WERI-Rb-1 (cell line): ENCODE data around the gene CERS1.
A peak's percentile ranks its signal among the peaks of the same experiment; 100 is the strongest.

Experiments
- DNase-seq: peaks from one replicate; pipeline ENCODE4 v3.0.0-alpha.2; 2020
- H3K27ac ChIP-seq: fragments of 250-450 bp; sonication (Bioruptor Pico); 2 replicates; pipeline ENCODE4 v1.5.1; 2020; ENCODE audit warnings: mild to moderate bottlenecking, moderate library complexity
- H3K27me3 ChIP-seq: fragments of 250-450 bp; sonication (Bioruptor Pico); 2 replicates; pipeline ENCODE4 v1.5.1; 2021; ENCODE audit warnings: mild to moderate bottlenecking, low read depth, moderate library complexity; ENCODE audit not compliant: insufficient read depth, severe bottlenecking
- H3K36me3 ChIP-seq: fragments of 250-450 bp; sonication (Bioruptor Pico); 2 replicates; pipeline ENCODE4 v1.5.1; 2020; ENCODE audit warnings: mild to moderate bottlenecking, moderate library complexity
- H3K4me3 ChIP-seq: 2 replicates; pipeline ENCODE4 v1.5.1; 2011; ENCODE audit warnings: low read depth, mild to moderate bottlenecking, control low read depth, low read length
- H3K9me3 ChIP-seq: fragments of 250-450 bp; sonication (Bioruptor Pico); 2 replicates; pipeline ENCODE4 v1.5.1; 2021; ENCODE audit warnings: mild to moderate bottlenecking, moderate library complexity; ENCODE audit not compliant: severe bottlenecking
- TF ChIP-seq, protein P1 (sequence below): IDR thresholded peaks from 2 replicates; pipeline ENCODE4 v1.5.1; 2011; ENCODE audit warnings: low read depth, mild to moderate bottlenecking, control low read depth, inconsistent platforms, low read length

The CERS1 gene

DNA sequence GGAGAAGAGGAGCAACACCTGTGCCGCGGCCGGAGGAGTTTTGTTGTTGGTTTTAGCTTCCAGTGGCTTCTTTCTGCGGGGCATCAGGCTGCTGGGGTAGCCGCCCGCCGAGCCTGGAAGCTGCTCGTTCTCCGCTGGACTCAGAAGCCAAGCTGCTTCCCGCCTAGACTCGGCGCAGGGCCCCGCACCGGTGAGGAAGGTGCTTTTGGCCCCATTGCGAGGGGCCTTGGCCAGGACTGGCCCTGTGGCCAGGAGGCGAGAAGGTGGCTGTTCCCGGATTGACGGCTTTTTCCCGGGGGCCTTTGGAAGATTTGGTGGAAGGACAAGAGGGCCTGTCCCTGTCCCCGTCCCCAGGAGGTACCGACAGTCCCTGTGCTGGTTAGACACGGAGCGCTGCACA, 28.8 kb downstream of the CERS1 start:
- Histone ChIP-seq H3K27me3 (no peaks in the 10 kb centered on the region), H3K9me3 (no peaks in the 10 kb centered on the region), H3K4me3 (no peak overlapping the region), H3K27ac (peak overlapping the region; percentile 22; the same call in 1 of the 2 replicates), H3K36me3 (peaks cover 54% of the 10 kb centered on the region)
- no peak for DNase-seq
- TF ChIP-seq, protein P1, sequence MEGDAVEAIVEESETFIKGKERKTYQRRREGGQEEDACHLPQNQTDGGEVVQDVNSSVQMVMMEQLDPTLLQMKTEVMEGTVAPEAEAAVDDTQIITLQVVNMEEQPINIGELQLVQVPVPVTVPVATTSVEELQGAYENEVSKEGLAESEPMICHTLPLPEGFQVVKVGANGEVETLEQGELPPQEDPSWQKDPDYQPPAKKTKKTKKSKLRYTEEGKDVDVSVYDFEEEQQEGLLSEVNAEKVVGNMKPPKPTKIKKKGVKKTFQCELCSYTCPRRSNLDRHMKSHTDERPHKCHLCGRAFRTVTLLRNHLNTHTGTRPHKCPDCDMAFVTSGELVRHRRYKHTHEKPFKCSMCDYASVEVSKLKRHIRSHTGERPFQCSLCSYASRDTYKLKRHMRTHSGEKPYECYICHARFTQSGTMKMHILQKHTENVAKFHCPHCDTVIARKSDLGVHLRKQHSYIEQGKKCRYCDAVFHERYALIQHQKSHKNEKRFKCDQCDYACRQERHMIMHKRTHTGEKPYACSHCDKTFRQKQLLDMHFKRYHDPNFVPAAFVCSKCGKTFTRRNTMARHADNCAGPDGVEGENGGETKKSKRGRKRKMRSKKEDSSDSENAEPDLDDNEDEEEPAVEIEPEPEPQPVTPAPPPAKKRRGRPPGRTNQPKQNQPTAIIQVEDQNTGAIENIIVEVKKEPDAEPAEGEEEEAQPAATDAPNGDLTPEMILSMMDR, result no peak

DNA sequence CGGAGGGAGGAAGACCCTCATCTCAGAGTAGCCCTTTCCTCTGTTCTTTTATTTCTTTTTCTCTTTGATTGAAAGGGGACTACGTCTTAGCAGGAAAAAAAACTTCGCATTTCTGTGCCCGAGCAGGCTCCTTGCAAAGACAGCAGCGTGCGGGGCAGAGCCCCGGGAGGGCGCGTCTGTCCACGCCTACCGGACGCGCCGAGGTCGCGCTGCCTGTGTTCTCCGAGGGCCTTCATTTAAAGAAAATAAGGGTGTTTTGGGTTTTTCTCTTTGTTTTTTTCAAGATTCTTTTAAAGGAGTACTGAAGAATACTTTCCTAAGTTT, 29.2 kb downstream of the CERS1 start:
- Histone ChIP-seq H3K9me3 (no peaks in the 10 kb centered on the region), H3K27ac (peak overlapping the region; percentile 22), H3K4me3 (no peak overlapping the region), H3K36me3 (peaks cover 59% of the 10 kb centered on the region), H3K27me3 (no peaks in the 10 kb centered on the region)
- TF ChIP-seq, protein P1, result no peak
- DNase-seq, result no peak

DNA sequence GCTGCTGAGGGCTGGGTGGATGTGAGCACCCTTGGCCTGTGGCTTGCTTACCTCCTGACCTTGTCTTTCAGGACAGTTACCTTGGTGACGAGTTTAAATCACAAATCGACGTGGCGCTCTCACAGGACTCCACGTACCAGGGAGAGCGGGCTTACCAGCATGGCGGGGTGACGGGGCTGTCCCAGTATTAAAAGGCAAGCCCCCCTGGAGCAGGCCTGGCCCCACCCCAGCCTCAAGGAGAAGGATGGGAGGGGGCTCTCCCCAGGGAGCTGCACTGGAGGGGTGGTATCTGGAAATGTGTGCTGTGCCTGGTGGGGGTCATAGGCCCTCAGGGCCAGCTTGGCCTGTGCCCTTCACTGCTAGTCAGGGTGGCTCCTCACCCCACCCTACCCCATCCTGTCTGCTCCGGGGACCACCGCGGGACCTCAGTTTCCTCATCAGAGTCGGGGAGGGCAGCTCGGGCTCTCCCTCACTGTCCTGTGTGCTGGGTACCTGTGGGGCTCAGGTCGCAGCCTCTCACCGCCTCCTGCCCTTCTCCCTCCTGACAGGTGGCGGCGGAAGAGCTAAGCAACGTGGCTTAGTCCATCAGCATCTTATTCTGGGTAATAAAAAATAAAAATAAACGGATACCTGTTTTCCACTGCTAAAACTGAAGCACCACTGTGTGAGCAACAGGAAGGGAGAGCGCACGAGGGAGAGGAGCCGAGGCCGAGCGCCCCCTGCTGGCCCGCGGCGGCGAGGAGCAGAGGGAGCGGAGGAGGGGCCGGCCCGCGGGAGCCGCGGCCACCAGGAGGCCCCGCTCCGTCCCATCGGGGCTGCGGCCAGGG, 29.8 kb downstream of the CERS1 start:
- TF ChIP-seq, protein P1, result peak; percentile 96
- Histone ChIP-seq H3K4me3 (no peak overlapping the region), H3K36me3 (peaks cover 64% of the 10 kb centered on the region), H3K27me3 (no peaks in the 10 kb centered on the region), H3K9me3 (no peaks in the 10 kb centered on the region), H3K27ac (peak overlapping the region; percentile 22; the same call in 1 of the 2 replicates)
- DNase-seq, result peak; percentile 58

DNA sequence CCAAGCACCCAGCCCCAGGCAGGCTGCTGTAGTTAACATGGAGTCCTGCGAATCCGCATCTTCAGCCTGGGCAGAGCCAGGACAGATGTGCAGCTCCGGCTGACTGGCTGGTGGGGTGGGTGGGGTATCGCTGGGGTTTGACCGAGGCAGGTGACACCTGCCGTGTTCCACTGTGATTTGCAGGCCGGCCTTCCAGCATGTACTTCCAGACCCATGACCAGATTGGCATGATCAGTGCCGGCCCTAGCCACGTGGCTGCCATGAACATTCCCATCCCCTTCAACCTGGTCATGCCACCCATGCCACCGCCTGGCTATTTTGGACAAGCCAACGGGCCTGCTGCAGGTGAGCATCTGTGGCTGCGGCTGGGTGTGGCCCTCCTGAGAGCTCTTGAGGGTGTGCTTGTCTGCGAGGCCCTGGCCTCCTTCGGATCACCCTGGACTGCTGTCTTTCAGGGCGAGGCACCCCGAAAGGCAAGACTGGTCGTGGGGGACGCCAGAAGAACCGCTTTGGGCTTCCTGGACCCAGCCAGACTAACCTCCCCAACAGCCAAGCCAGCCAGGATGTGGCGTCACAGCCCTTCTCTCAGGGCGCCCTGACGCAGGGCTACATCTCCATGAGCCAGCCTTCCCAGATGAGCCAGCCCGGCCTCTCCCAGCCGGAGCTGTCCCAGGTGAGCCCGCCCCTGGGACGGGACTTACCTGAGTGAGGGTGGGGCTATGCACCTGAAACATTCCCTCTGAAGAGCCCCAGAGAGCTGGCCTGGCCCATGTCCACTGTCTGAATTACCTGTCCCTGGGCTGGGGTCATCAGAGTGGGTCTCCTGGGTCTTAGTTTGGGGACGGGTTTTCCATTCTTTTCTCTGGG, 30.6 kb downstream of the CERS1 start:
- Histone ChIP-seq H3K36me3 (peaks cover 73% of the 10 kb centered on the region), H3K27ac (no peak overlapping the region), H3K9me3 (no peaks in the 10 kb centered on the region), H3K4me3 (no peak overlapping the region), H3K27me3 (no peaks in the 10 kb centered on the region)
- no peak for DNase-seq
- TF ChIP-seq, protein P1, result no peak

DNA sequence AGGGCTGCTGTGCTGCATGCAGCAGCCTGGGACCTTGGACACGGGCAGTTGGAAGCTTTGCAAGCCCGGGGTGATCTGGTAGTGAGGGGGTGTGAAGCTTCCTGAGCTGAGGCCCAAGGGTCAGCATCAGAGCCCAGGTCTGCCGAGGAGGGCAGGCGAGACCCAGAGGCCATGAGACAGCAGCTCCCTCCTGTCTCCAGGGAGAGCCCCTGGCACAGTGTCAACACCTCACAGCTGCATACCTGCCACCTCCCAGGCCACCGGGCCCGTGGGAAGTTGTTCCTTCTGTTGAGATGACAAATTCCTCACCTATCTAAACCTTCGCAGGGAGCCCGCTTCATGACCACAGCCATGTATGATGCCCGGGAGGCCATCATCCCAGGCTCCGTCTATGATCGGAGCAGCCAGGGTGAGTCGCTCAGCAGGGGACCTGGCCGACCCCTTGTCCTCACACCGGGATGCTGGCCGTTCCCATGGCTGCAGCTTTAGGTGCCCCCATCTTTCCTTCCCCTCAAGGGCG, 32.1 kb downstream of the CERS1 start:
- no peak for DNase-seq
- Histone ChIP-seq H3K9me3 (no peaks in the 10 kb centered on the region), H3K27ac (no peak overlapping the region), H3K4me3 (no peak overlapping the region), H3K36me3 (peaks cover 87% of the 10 kb centered on the region), H3K27me3 (no peaks in the 10 kb centered on the region)
- TF ChIP-seq, protein P1, result no peak
